ENCODE results near the gene IQCE. TPM values are rescaled to one million over a fixed set of nuclear protein-coding genes. Genes with fewer than 3 reads are reported as not detected.

The IQCE gene
- polyA plus RNA-seq, 1 donor from 2014 or later, result 21.2 TPM

- no peak overlapping the region for H2AFZ ChIP-seq (ENCODE audit: low read depth, low read length)
- no peak for TF ChIP-seq POLR2AphosphoS5 (IDR thresholded peaks at IDR 0.05)
- no peak for TF ChIP-seq EP300 (conservative IDR thresholded peaks at IDR 0.05; ENCODE audit: poor library complexity, severe bottlenecking)
- TF ChIP-seq CTCF (IDR thresholded peaks at IDR 0.05; ENCODE audit: poor library complexity, severe bottlenecking), result no peak
- no peak for TF ChIP-seq RAD21 (conservative IDR thresholded peaks at IDR 0.05)
- TF ChIP-seq EZH2 (IDR thresholded peaks at IDR 0.05; ENCODE audit: borderline replicate concordance, insufficient read depth, low read length, poor library complexity, severe bottlenecking), result no peak
- TF ChIP-seq REST (IDR thresholded peaks at IDR 0.05; ENCODE audit: borderline replicate concordance), result no peak
- TF ChIP-seq SMC3 (conservative IDR thresholded peaks at IDR 0.05; ENCODE audit: poor library complexity), result no peak
- no peak for TF ChIP-seq MXI1 (conservative IDR thresholded peaks at IDR 0.05; ENCODE audit: poor library complexity, severe bottlenecking)
- no peak for TF ChIP-seq TAF1 (IDR thresholded peaks at IDR 0.05; ENCODE audit: low read depth)
- no peak overlapping the region for H3K27ac ChIP-seq (ENCODE audit: low read length)
- no peaks in the 10 kb centered on the region for H4K20me1 ChIP-seq (ENCODE audit: insufficient read depth)
- peaks cover 10% of the 10 kb centered on the region for H3K27me3 ChIP-seq (ENCODE audit: insufficient read depth, low read depth, low read length)
- H3K36me3 ChIP-seq (ENCODE audit: insufficient read depth, low read length), result no peaks in the 10 kb centered on the region
- H3K4me2 ChIP-seq (ENCODE audit: low read length), result no peak overlapping the region
- no peak overlapping the region for H3K9ac ChIP-seq (ENCODE audit: low read length)
- no peaks in the 10 kb centered on the region for H3F3A ChIP-seq (ENCODE audit: insufficient read depth, low read length, poor library complexity, severe bottlenecking)
- H3K9me2 ChIP-seq (ENCODE audit: insufficient read depth, low read length), result no peaks in the 10 kb centered on the region
- no peaks in the 10 kb centered on the region for H3K9me3 ChIP-seq (ENCODE audit: low read length)
- H3K4me3 ChIP-seq (ENCODE audit: low read length), result no peak overlapping the region
- H3K79me2 ChIP-seq (replicated peaks; ENCODE audit: insufficient read depth, low read length), result peaks cover 25% of the 10 kb centered on the region
These were observed 40.9 kb upstream of the IQCE start for GRCh38 chr7:2517678-2518507.

GRCh38 chr7:2518737-2519118, 40.1 kb upstream of the IQCE start:
- peaks cover 29% of the 10 kb centered on the region for H3K79me2 ChIP-seq (replicated peaks; ENCODE audit: insufficient read depth, low read length)
- no peak for TF ChIP-seq REST (IDR thresholded peaks at IDR 0.05; ENCODE audit: borderline replicate concordance)
- no peak for TF ChIP-seq TAF1 (IDR thresholded peaks at IDR 0.05; ENCODE audit: low read depth)
- TF ChIP-seq RAD21 (conservative IDR thresholded peaks at IDR 0.05), result no peak
- no peak for TF ChIP-seq MXI1 (conservative IDR thresholded peaks at IDR 0.05; ENCODE audit: poor library complexity, severe bottlenecking)
- no peak for TF ChIP-seq SMC3 (conservative IDR thresholded peaks at IDR 0.05; ENCODE audit: poor library complexity)
- no peak for TF ChIP-seq POLR2AphosphoS5 (IDR thresholded peaks at IDR 0.05)
- TF ChIP-seq EZH2 (IDR thresholded peaks at IDR 0.05; ENCODE audit: borderline replicate concordance, insufficient read depth, low read length, poor library complexity, severe bottlenecking), result no peak
- no peak for TF ChIP-seq EP300 (conservative IDR thresholded peaks at IDR 0.05; ENCODE audit: poor library complexity, severe bottlenecking)
- no peak for TF ChIP-seq CTCF (IDR thresholded peaks at IDR 0.05; ENCODE audit: poor library complexity, severe bottlenecking)
- H3K27me3 ChIP-seq (ENCODE audit: insufficient read depth, low read depth, low read length), result peaks cover 10% of the 10 kb centered on the region
- no peaks in the 10 kb centered on the region for H3K9me2 ChIP-seq (ENCODE audit: insufficient read depth, low read length)
- H3K4me3 ChIP-seq (ENCODE audit: low read length), result peak overlapping the region; percentile 68
- no peaks in the 10 kb centered on the region for H3K9me3 ChIP-seq (ENCODE audit: low read length)
- no peaks in the 10 kb centered on the region for H3F3A ChIP-seq (ENCODE audit: insufficient read depth, low read length, poor library complexity, severe bottlenecking)
- H2AFZ ChIP-seq (ENCODE audit: low read depth, low read length), result no peak overlapping the region
- no peak overlapping the region for H3K9ac ChIP-seq (ENCODE audit: low read length)
- H3K4me2 ChIP-seq (ENCODE audit: low read length), result no peak overlapping the region
- H4K20me1 ChIP-seq (ENCODE audit: insufficient read depth), result no peaks in the 10 kb centered on the region
- no peak overlapping the region for H3K27ac ChIP-seq (ENCODE audit: low read length)
- H3K36me3 ChIP-seq (ENCODE audit: insufficient read depth, low read length), result no peaks in the 10 kb centered on the region

Data from neural cell (in vitro differentiated cells).